ENCODE results near the gene ZNF175. TPM values are rescaled to one million over a fixed set of nuclear protein-coding genes. Genes with fewer than 3 reads are reported as not detected.
A peak's percentile ranks its signal among the peaks of the same experiment; 100 is the strongest.

Gene ZNF175
- total and polyA plus RNA-seq, 10 of the 15 experiments (the other 5 are each of a cell fraction or from before 2014, with no cell fraction given): 1.5 to 12.0 (median 4.1) TPM

DNA sequence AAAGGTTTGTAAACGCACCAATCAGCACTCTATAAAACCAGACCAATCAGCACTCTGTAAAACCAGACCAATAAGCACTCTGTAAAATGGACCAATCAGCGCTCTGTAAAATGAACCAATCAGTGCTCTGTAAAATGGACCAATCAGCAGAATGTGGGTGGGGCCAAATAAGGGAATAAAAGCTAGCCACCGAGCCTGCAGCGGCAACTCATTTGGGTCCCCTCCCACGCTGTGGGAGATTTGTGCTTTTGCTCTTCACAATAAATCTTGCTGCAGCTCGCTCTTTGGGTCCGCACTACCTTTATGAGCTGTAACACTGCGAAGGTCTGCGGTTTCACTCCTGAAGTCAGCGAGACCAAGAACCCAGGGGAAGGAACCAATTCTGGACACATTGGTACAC lies 28.0 kb downstream of the ZNF175 start:
- H3K4me1 ChIP-seq (ENCODE audit: control insufficient read depth, insufficient read depth, low read length): peaks cover 15% of the 10 kb centered on the region
- H3K9ac ChIP-seq (ENCODE audit: control insufficient read depth, insufficient read depth, low read length): no peak overlapping the region
- DNase-seq (ENCODE audit: low read depth, low spot score): no peak
- H3K9me3 ChIP-seq (replicated peaks; ENCODE audit: control insufficient read depth, insufficient read depth, low read length): peaks cover 2% of the 10 kb centered on the region; the same call in 2 of the 3 replicates
- RAD21 ChIA-PET (ENCODE audit: unreplicated experiment): interaction anchor here (1.0 kb wide), 1 partner anchor 58 kb away, joined by 3 read pairs; no protein-coding TSS in a partner anchor
- no TSS peak for BruUV-seq (replicated peaks)
- CTCF ChIA-PET: interaction anchor here (1.0 to 1.2 kb wide), 2 partner anchors 61 to 62 kb away, joined by 3 to 4 read pairs; no protein-coding TSS in a partner anchor
- POLR2A ChIA-PET: no interaction called here
- H3K4me3 ChIP-seq: no peak overlapping the region
- no peak overlapping the region for H2AFZ ChIP-seq (ENCODE audit: control insufficient read depth, low read depth, low read length)
- SMC1A ChIA-PET (ENCODE audit: uncharacterized antibody, unreplicated experiment): no interaction called here
- in situ Hi-C loops (cut with MboI) (no loop called here), intact Hi-C loops (cut with micrococcal nuclease; ENCODE audit: unreplicated experiment) (no loop called here)
- no peak for ATAC-seq
- no peaks in the 10 kb centered on the region for H4K20me1 ChIP-seq (ENCODE audit: control insufficient read depth, insufficient read depth)
- H3K36me3 ChIP-seq (ENCODE audit: control insufficient read depth in 2 of 2, insufficient read depth in 2 of 2, low read length in 1 of 2): no peaks in the 10 kb centered on the region
- H3K79me2 ChIP-seq (ENCODE audit: control insufficient read depth, insufficient read depth, low read length): no peaks in the 10 kb centered on the region; the same call in 1 of the 2 replicates
- no peak overlapping the region for H3K27ac ChIP-seq (ENCODE audit: control insufficient read depth, insufficient read depth)
- 92% methylated on average over 10 of the region's 10 CpGs for WGBS (ENCODE audit: insufficient coverage, insufficient replicate concordance, low lambda C conversion rate, missing lambda C conversion rate)
- 0 out of 4 replicates have a peak, but pooled peaks cover 0 to 1% of the 10 kb centered on the region in 2 experiments for H3K27me3 ChIP-seq (replicated peaks in 1 of 2; ENCODE audit: control insufficient read depth in 2 of 2, insufficient read depth in 2 of 2, low read length in 1 of 2)
- no peak overlapping the region for H3K4me2 ChIP-seq (ENCODE audit: control insufficient read depth, insufficient read depth)
- no peak for FAIRE-seq
- TF ChIP-seq POLR2A (IDR thresholded peaks at IDR 0.05; ENCODE audit: low read depth, low read length) (peak; percentile 66), STAT3 (IDR thresholded peaks at IDR 0.05; ENCODE audit: low read depth, low read length) (no peak), PKNOX1 (IDR thresholded peaks at IDR 0.05) (no peak), GABPA (IDR thresholded peaks at IDR 0.05; ENCODE audit: low read depth) (no peak), YBX1 (IDR thresholded peaks at IDR 0.05) (no peak), TCF7 (IDR thresholded peaks at IDR 0.05; ENCODE audit: borderline replicate concordance) (no peak), SMAD5 (IDR thresholded peaks at IDR 0.05; ENCODE audit: low read depth) (peak; percentile 41; the same call in 1 of the 2 replicates), RUNX3 (IDR thresholded peaks at IDR 0.05; ENCODE audit: low read length) (peak; percentile 53), EED (IDR thresholded peaks at IDR 0.05; ENCODE audit: low read depth) (no peak), NFYB (IDR thresholded peaks at IDR 0.05; ENCODE audit: insufficient read depth, low read depth, low read length) (peak; percentile 83), TCF3 (IDR thresholded peaks at IDR 0.05; ENCODE audit: borderline replicate concordance, insufficient read depth, low read depth, low read length) (no peak), TBL1XR1 (IDR thresholded peaks at IDR 0.05; ENCODE audit: low read depth, low read length) (no peak), CBFB (IDR thresholded peaks at IDR 0.05; ENCODE audit: low read depth) (peak; percentile 38; the same call in 1 of the 2 replicates), WRNIP1 (IDR thresholded peaks at IDR 0.05; ENCODE audit: borderline replicate concordance, low read depth, low read length) (no peak), IKZF2 (IDR thresholded peaks at IDR 0.05) (no peak), RCOR1 (conservative IDR thresholded peaks at IDR 0.05; ENCODE audit: low read depth, low read length) (no peak), EGR1 (IDR thresholded peaks at IDR 0.05; ENCODE audit: borderline replicate concordance in 1 of 2, low read depth in 2 of 2, low read length in 2 of 2) (peak in 1 of 2 experiments; percentile 53; a peak in 1 of 3 replicates)
- TF ChIP-seq, protein P1, sequence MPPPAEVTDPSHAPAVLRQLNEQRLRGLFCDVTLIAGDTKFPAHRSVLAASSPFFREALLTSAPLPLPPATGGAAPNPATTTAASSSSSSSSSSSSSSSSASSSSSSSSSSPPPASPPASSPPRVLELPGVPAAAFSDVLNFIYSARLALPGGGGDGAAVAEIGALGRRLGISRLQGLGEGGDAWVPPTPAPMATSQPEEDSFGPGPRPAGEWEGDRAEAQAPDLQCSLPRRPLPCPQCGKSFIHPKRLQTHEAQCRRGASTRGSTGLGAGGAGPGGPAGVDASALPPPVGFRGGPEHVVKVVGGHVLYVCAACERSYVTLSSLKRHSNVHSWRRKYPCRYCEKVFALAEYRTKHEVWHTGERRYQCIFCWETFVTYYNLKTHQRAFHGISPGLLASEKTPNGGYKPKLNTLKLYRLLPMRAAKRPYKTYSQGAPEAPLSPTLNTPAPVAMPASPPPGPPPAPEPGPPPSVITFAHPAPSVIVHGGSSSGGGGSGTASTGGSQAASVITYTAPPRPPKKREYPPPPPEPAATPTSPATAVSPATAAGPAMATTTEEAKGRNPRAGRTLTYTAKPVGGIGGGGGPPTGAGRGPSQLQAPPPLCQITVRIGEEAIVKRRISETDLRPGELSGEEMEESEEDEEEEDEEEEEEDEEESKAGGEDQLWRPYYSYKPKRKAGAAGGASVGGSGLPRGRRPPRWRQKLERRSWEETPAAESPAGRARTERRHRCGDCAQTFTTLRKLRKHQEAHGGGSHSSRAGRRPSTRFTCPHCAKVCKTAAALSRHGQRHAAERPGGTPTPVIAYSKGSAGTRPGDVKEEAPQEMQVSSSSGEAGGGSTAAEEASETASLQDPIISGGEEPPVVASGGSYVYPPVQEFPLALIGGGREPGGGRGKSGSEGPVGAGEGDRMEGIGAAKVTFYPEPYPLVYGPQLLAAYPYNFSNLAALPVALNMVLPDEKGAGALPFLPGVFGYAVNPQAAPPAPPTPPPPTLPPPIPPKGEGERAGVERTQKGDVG (CRISPR knock-in tag; IDR thresholded peaks at IDR 0.05): no peak
- TF ChIP-seq, protein P2, sequence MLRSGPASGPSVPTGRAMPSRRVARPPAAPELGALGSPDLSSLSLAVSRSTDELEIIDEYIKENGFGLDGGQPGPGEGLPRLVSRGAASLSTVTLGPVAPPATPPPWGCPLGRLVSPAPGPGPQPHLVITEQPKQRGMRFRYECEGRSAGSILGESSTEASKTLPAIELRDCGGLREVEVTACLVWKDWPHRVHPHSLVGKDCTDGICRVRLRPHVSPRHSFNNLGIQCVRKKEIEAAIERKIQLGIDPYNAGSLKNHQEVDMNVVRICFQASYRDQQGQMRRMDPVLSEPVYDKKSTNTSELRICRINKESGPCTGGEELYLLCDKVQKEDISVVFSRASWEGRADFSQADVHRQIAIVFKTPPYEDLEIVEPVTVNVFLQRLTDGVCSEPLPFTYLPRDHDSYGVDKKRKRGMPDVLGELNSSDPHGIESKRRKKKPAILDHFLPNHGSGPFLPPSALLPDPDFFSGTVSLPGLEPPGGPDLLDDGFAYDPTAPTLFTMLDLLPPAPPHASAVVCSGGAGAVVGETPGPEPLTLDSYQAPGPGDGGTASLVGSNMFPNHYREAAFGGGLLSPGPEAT (IDR thresholded peaks at IDR 0.05; ENCODE audit: low read depth): no peak
- TF ChIP-seq, protein P3, sequence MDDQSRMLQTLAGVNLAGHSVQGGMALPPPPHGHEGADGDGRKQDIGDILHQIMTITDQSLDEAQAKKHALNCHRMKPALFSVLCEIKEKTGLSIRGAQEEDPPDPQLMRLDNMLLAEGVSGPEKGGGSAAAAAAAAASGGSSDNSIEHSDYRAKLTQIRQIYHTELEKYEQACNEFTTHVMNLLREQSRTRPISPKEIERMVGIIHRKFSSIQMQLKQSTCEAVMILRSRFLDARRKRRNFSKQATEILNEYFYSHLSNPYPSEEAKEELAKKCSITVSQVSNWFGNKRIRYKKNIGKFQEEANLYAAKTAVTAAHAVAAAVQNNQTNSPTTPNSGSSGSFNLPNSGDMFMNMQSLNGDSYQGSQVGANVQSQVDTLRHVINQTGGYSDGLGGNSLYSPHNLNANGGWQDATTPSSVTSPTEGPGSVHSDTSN (IDR thresholded peaks at IDR 0.05; ENCODE audit: insufficient replicate concordance, low read depth, low read length): no peak
